ENCODE results near the gene BPIFB1.

The BPIFB1 gene

GRCh38 chr20:33343521-33343920, 60.5 kb downstream of the BPIFB1 start:
- no peak for TF ChIP-seq CTCF (IDR thresholded peaks at IDR 0.05; ENCODE audit: low read depth, low read length, missing control alignments)

DNA sequence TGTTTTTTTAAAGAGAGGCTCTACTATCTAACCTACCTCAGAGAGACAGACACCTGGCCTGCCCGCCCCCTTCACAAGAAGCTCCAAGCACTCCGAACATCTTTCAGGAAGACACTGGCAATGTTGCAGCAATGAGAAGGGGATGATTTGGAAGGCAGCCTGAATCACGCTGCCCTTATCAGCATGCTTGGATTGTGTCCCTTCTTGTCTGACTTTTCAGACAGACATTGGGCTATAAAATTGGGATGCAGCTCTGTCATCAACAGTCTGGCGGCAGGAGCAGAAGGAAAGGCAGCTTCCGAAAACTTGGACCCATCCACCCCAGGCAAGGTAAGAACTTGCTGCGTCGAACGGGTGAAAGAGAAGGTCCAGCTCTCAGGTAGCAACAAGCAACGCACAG, 62.3 kb downstream of the BPIFB1 start:
- TF ChIP-seq CTCF (IDR thresholded peaks at IDR 0.05; ENCODE audit: low read depth, low read length, missing control alignments) = no peak
- in situ Hi-C loops (cut with HindIII; ENCODE audit: low sequenced_read_pairs) = no loop called here
- no peak overlapping the region for H3K4me3 ChIP-seq (ENCODE audit: low read depth, low read length)

More at GRCh38 chr20:33343521-33343920, 60.5 kb downstream of the BPIFB1 start:
- no peak overlapping the region for H3K4me3 ChIP-seq (ENCODE audit: low read depth, low read length)
- DNase-seq (ENCODE audit: low read depth) = no peak
- in situ Hi-C loops (cut with HindIII; ENCODE audit: low sequenced_read_pairs) = no loop called here

GRCh38 chr20:33348136-33348937, 65.3 kb downstream of the BPIFB1 start:
- DNase-seq (ENCODE audit: low read depth) = no peak
- TF ChIP-seq CTCF (IDR thresholded peaks at IDR 0.05; ENCODE audit: low read depth, low read length, missing control alignments) = no peak
- in situ Hi-C loops (cut with HindIII; ENCODE audit: low sequenced_read_pairs) = no loop called here
- no peak overlapping the region for H3K4me3 ChIP-seq (ENCODE audit: low read depth, low read length)

More for the DNA sequence above, 62.3 kb downstream of the BPIFB1 start:
- no peak for DNase-seq (ENCODE audit: low read depth)

GRCh38 chr20:33349493-33349892, 66.5 kb downstream of the BPIFB1 start:
- in situ Hi-C loops (cut with HindIII; ENCODE audit: low sequenced_read_pairs) = no loop called here
- H3K4me3 ChIP-seq (ENCODE audit: low read depth, low read length) = no peak overlapping the region
- TF ChIP-seq CTCF (IDR thresholded peaks at IDR 0.05; ENCODE audit: low read depth, low read length, missing control alignments) = no peak
- no peak for DNase-seq (ENCODE audit: low read depth)

- in situ Hi-C loops (cut with HindIII; ENCODE audit: low sequenced_read_pairs) = no loop called here
- no peak for DNase-seq (ENCODE audit: low read depth)
- no peak for TF ChIP-seq CTCF (IDR thresholded peaks at IDR 0.05; ENCODE audit: low read depth, low read length, missing control alignments)
- no peak overlapping the region for H3K4me3 ChIP-seq (ENCODE audit: low read depth, low read length)
These were observed 68.7 kb downstream of the BPIFB1 start for GRCh38 chr20:33351696-33352095.

GRCh38 chr20:33352258-33353012, 69.4 kb downstream of the BPIFB1 start:
- in situ Hi-C loops (cut with HindIII; ENCODE audit: low sequenced_read_pairs) = no loop called here
- no peak for DNase-seq (ENCODE audit: low read depth)
- no peak for TF ChIP-seq CTCF (IDR thresholded peaks at IDR 0.05; ENCODE audit: low read depth, low read length, missing control alignments)

More at GRCh38 chr20:33352258-33353012, 69.4 kb downstream of the BPIFB1 start:
- no peak overlapping the region for H3K4me3 ChIP-seq (ENCODE audit: low read depth, low read length)
